ENCODE measurements around the gene PYGB. TPM values are rescaled to one million over a fixed set of nuclear protein-coding genes. Genes with fewer than 3 reads are reported as not detected.
"Not testable (repeated sequence)": the region's sequence is repeated elsewhere in the genome, so short reads cannot be mapped to it uniquely, and the experiment has no call there.

The PYGB gene
- total and polyA plus RNA-seq, 4 donors: 30.3 to 90.3 (median 47.3) TPM

DNA sequence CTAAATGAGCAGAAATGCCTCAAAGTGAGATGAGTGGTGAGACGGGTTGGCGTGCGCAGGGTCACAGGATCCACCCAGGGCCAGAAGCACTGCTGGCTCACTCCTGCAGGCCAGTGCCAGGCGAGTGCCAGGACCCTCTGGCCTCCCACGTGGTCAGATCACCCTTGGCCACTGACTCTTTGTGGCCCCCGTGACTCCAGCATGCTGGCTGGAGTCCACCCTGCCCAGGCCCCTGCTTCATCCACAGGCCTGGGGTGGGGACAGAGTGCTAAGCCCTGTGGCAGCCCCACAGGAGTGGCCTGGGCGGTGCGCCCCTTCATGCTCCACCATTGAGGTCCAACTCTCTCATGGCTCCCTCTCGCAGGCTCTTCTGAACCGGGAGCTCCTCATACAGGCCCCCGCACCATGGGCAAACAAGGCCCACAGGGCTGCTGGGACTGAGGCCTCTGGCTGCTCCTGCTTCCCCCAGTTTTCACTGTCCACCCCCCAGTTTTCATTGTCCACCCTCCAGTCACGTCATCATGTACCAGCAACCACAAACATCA, 81.1 kb downstream of the PYGB start:
- Histone ChIP-seq H3K27ac (ENCODE audit: low read depth in 1 of 2, low read length in 1 of 2) (no peak overlapping the region), H3K27me3 (ENCODE audit: control insufficient read depth in 3 of 3, insufficient read depth in 3 of 3, low read length in 2 of 3) (no peaks in the 10 kb centered on the region), H3K4me3 (no peak overlapping the region), H3K4me1 (ENCODE audit: control insufficient read depth in 5 of 5, insufficient read depth in 5 of 5, low read length in 5 of 5) (peaks cover 0 to 5% (median 0%) of the 10 kb centered on the region in 5 donors), H3K36me3 (ENCODE audit: control insufficient read depth in 4 of 4, insufficient read depth in 4 of 4, low read length in 4 of 4) (peaks cover 0 to 2% (median 0%) of the 10 kb centered on the region in 4 donors), H3K9me3 (ENCODE audit: control insufficient read depth in 4 of 4, insufficient read depth in 3 of 4, low read length in 3 of 4) (no peaks in the 10 kb centered on the region), H3K9ac (ENCODE audit: insufficient read depth in 1 of 2, low read length in 2 of 2) (no peak overlapping the region)
- DNase-seq (no peak), ATAC-seq (ENCODE audit: insufficient read depth, low FRiP score) (no peak)
- WGBS, 2 donors: 97 to 99% methylated on average over 12 of the region's 12 CpGs
- TF ChIP-seq, protein P1, sequence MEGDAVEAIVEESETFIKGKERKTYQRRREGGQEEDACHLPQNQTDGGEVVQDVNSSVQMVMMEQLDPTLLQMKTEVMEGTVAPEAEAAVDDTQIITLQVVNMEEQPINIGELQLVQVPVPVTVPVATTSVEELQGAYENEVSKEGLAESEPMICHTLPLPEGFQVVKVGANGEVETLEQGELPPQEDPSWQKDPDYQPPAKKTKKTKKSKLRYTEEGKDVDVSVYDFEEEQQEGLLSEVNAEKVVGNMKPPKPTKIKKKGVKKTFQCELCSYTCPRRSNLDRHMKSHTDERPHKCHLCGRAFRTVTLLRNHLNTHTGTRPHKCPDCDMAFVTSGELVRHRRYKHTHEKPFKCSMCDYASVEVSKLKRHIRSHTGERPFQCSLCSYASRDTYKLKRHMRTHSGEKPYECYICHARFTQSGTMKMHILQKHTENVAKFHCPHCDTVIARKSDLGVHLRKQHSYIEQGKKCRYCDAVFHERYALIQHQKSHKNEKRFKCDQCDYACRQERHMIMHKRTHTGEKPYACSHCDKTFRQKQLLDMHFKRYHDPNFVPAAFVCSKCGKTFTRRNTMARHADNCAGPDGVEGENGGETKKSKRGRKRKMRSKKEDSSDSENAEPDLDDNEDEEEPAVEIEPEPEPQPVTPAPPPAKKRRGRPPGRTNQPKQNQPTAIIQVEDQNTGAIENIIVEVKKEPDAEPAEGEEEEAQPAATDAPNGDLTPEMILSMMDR (IDR thresholded peaks at IDR 0.05; ENCODE audit: control extremely low read depth, extremely low read depth): no peak

DNA sequence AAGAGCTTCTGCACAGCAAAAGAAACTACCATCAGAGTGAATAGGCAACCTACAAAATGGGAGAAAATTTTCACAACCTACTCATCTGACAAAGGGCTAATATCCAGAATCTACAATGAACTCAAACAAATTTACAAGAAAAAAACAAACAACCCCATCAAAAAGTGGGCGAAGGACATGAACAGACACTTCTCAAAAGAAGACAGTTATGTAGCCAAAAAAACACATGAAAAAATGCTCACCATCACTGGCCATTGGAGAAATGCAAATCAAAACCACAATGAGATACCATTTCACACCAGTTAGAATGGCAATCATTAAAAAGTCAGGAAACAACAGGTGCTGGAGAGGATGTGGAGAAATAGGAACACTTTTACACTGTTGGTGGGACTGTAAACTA, 87.1 kb downstream of the PYGB start:
- H3K36me3 ChIP-seq (ENCODE audit: control insufficient read depth in 4 of 4, insufficient read depth in 4 of 4, low read length in 4 of 4); H3K4me3 ChIP-seq; H3K4me1 ChIP-seq (ENCODE audit: control insufficient read depth in 5 of 5, insufficient read depth in 5 of 5, low read length in 5 of 5); H3K9ac ChIP-seq (ENCODE audit: insufficient read depth in 1 of 2, low read length in 2 of 2); H3K27ac ChIP-seq (ENCODE audit: low read depth in 1 of 2, low read length in 1 of 2); H3K27me3 ChIP-seq (ENCODE audit: control insufficient read depth in 3 of 3, insufficient read depth in 3 of 3, low read length in 2 of 3); ATAC-seq (ENCODE audit: insufficient read depth, low FRiP score); DNase-seq; H3K9me3 ChIP-seq (ENCODE audit: control insufficient read depth in 4 of 4, insufficient read depth in 3 of 4, low read length in 3 of 4): not testable (repeated sequence)
- 100% methylated on average over 1 of the region's 1 CpG; no CpG with 5 or more reads in 1 of the 2 donors for WGBS, 2 donors

DNA sequence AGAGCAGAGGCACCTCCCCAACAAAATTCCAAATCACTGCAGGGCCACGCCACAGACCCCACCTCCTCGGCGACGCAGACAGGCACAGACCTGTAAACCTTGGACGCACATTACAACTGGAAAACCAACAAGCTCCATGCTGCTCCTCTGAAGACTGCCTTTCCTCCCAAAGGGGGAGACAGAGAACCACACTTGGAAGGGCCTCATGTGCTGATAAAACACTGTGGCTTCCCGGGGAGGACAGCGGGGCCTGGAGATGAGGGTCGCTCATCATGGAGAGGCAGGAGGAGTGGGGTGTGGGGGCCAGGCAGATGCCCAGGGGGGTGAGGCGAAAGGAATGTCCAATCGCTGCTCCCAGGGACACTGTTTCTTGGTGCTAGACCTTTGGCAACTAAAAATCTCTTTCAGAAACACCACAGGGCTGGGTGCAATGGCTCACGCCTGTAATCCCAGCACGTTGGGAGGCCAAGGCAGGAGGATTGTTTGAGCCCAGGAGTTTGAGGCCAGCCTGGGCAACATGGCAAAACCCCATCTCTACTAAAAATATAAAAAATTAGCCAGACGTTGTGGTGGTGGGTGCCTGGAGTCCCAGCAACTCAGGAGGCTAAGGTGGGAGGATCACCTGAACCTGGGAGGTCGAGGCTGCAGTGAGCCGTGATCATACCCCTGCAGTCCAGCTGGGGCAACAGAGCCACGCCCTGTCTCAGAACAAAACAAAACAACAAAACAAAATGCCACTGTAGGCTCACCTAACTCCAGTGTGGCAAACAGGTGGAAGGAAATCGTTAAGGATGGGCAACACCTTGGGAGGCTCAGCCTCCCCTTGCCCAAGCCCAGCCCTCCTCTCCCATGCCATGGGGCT, 88.9 kb downstream of the PYGB start:
- Histone ChIP-seq H3K4me3 (no peak overlapping the region), H3K9me3 (ENCODE audit: control insufficient read depth in 4 of 4, insufficient read depth in 3 of 4, low read length in 3 of 4) (no peaks in the 10 kb centered on the region), H3K4me1 (ENCODE audit: control insufficient read depth in 5 of 5, insufficient read depth in 5 of 5, low read length in 5 of 5) (peaks cover 0 to 5% (median 0%) of the 10 kb centered on the region in 5 donors), H3K9ac (ENCODE audit: insufficient read depth in 1 of 2, low read length in 2 of 2) (no peak overlapping the region), H3K27me3 (ENCODE audit: control insufficient read depth in 3 of 3, insufficient read depth in 3 of 3, low read length in 2 of 3) (no peaks in the 10 kb centered on the region), H3K36me3 (ENCODE audit: control insufficient read depth in 4 of 4, insufficient read depth in 4 of 4, low read length in 4 of 4) (peaks cover 0 to 2% (median 0%) of the 10 kb centered on the region in 4 donors), H3K27ac (ENCODE audit: low read depth in 1 of 2, low read length in 1 of 2) (no peak overlapping the region)
- DNase-seq (peak in 2 of 3 donors; percentile 13 to 34), ATAC-seq (ENCODE audit: insufficient read depth, low FRiP score) (no peak)
- TF ChIP-seq, protein P1 (IDR thresholded peaks at IDR 0.05; ENCODE audit: control extremely low read depth, extremely low read depth): no peak
- WGBS, 2 donors: 87 to 89% methylated on average over 17 of the region's 17 CpGs
